CD14-positive monocyte (primary cell): ENCODE data around the gene TREX2. TPM values are rescaled to one million over a fixed set of nuclear protein-coding genes. Genes with fewer than 3 reads are reported as not detected.

Experiments
- DNase-seq, 3 donors: peaks; one replicate each; pipeline ENCODE4 v3.0.0-alpha.2; 2011 to 2022
- H2AFZ ChIP-seq: 2 replicates; pipeline ENCODE4 v1.6.0; 2012; ENCODE audit warnings: mild to moderate bottlenecking, low read depth, low read length, inconsistent platforms; ENCODE audit not compliant: insufficient read depth, poor library complexity, severe bottlenecking
- H3K27ac ChIP-seq, 2 donors: 1 replicate in 1 of 2; 2 replicates in 1 of 2; pipeline ENCODE4 v1.5.1; 2012 to 2013; ENCODE audit warnings: low read length in 2 of 2, control low read depth in 1 of 2, inconsistent platforms in 1 of 2, low read depth in 1 of 2, mild to moderate bottlenecking in 1 of 2
- H3K27me3 ChIP-seq, 2 donors: one replicate each; pipeline versions ENCODE4 v1.6.0 to v1.6.1; 2011 to 2013; ENCODE audit warnings: low read length in 2 of 2; ENCODE audit not compliant: control insufficient read depth in 2 of 2, insufficient read depth in 2 of 2
- H3K36me3 ChIP-seq, 2 donors: replicated peaks in 1 of 2; 1 replicate in 1 of 2; 2 replicates in 1 of 2; pipeline versions ENCODE4 v1.5.1 to v1.6.1; 2012 to 2013; ENCODE audit warnings: low read length in 2 of 2, control low read depth in 1 of 2, inconsistent platforms in 1 of 2, mild to moderate bottlenecking in 1 of 2; ENCODE audit not compliant: insufficient read depth in 2 of 2, control insufficient read depth in 1 of 2
- H3K4me1 ChIP-seq, 2 donors: 1 replicate in 1 of 2; 2 replicates in 1 of 2; pipeline versions ENCODE4 v1.5.1 to v1.6.1; 2012 to 2013; ENCODE audit warnings: low read length in 2 of 2, control low read depth in 1 of 2, inconsistent platforms in 1 of 2, mild to moderate bottlenecking in 1 of 2, moderate library complexity in 1 of 2; ENCODE audit not compliant: insufficient read depth in 2 of 2, control insufficient read depth in 1 of 2
- H3K4me2 ChIP-seq: replicated peaks from 2 replicates; pipeline ENCODE3; 2012; ENCODE audit warnings: low read length, moderate library complexity, mild to moderate bottlenecking; ENCODE audit not compliant: poor library complexity, severe bottlenecking; ENCODE audit errors: extremely low read depth
- H3K4me3 ChIP-seq, 3 experiments: fragments of 200-600 bp in 1 of 3; sonication (generic) in 1 of 3; replicated peaks in 1 of 3; 1 replicate in 2 of 3; 2 replicates in 1 of 3; pipeline ENCODE4 v1.5.1; 2011 to 2013; ENCODE audit warnings: low read length in 3 of 3, mild to moderate bottlenecking in 3 of 3, control low read depth in 2 of 3, low read depth in 2 of 3, inconsistent platforms in 1 of 3, moderate library complexity in 1 of 3
- H3K79me2 ChIP-seq: 2 replicates; pipeline ENCODE4 v1.6.0; 2012; ENCODE audit warnings: mild to moderate bottlenecking, control low read depth, inconsistent platforms, low read length, moderate library complexity; ENCODE audit not compliant: insufficient read depth
- H3K9ac ChIP-seq: 2 replicates; pipeline ENCODE4 v1.6.0; 2017; ENCODE audit warnings: low read length, mild to moderate bottlenecking; ENCODE audit not compliant: insufficient read depth, poor library complexity, severe bottlenecking
- H3K9me3 ChIP-seq, 2 donors: replicated peaks in 1 of 2; 1 replicate in 1 of 2; 2 replicates in 1 of 2; pipeline versions ENCODE4 v1.5.1 to v1.6.1; 2012 to 2013; ENCODE audit warnings: low read length in 2 of 2, control low read depth in 1 of 2; ENCODE audit not compliant: control insufficient read depth in 1 of 2, insufficient read depth in 1 of 2
- H4K20me1 ChIP-seq: 2 replicates; pipeline ENCODE4 v1.6.0; 2012; ENCODE audit warnings: mild to moderate bottlenecking, low read length, control low read depth, moderate library complexity; ENCODE audit not compliant: insufficient read depth
- H3K27ac Mint-ChIP-seq, 7 donors: one replicate each; pipeline ENCODE4 v1.8.0; 2020; ENCODE audit warnings: mild to moderate bottlenecking in 7 of 7, mixed read lengths in 7 of 7, moderate library complexity in 6 of 7, inconsistent platforms in 2 of 7
- H3K27me3 Mint-ChIP-seq, 3 donors: one replicate each; pipeline ENCODE4 v1.8.0; 2021 to 2022; ENCODE audit warnings: low read depth in 3 of 3, mild to moderate bottlenecking in 3 of 3, mixed read lengths in 3 of 3, moderate library complexity in 3 of 3, inconsistent platforms in 1 of 3
- H3K36me3 Mint-ChIP-seq, 2 donors: one replicate each; pipeline ENCODE4 v1.8.0; 2020; ENCODE audit warnings: mixed read lengths in 2 of 2, inconsistent platforms in 1 of 2, mild to moderate bottlenecking in 1 of 2
- H3K4me1 Mint-ChIP-seq: one replicate; pipeline ENCODE4 v1.8.0; 2020; ENCODE audit warnings: mild to moderate bottlenecking, mixed read lengths
- H3K4me3 Mint-ChIP-seq, 2 donors: one replicate each; pipeline ENCODE4 v1.8.0; 2020; ENCODE audit warnings: mild to moderate bottlenecking in 2 of 2, mixed read lengths in 2 of 2, moderate library complexity in 1 of 2
- H3K9me3 Mint-ChIP-seq, 7 donors: one replicate each; pipeline ENCODE4 v1.8.0; 2020 to 2022; ENCODE audit warnings: mixed read lengths in 7 of 7, mild to moderate bottlenecking in 6 of 7, moderate library complexity in 6 of 7, inconsistent platforms in 2 of 7
- WGBS: methylation state at CpG from one replicate; pipeline ENCODE4 v1.1.5; 2013; ENCODE audit warnings: missing lambda C conversion rate; ENCODE audit not compliant: insufficient coverage; 5-methylcytosine and 5-hydroxymethylcytosine counted together
- intact Hi-C, 2 donors: fragments of 100-400 bp; cut with micrococcal nuclease; formaldehyde crosslinking; loops; one replicate each; pipeline versions ENCODE4 v1.15.0 to v1.15.1; 2023
- polyA plus RNA-seq, 3 donors: library from polyadenylated mRNA; depleted of rRNA in 1 of 3; unstranded in 2 of 3; stranded (reverse) in 1 of 3; fragments of 300-500 nt in 2 of 3; fragments of >200 nt in 1 of 3; fragmentation: Illumina TruSeq in 2 of 3; gene quantifications; 1 replicate in 2 of 3; 2 replicates in 1 of 3; pipeline ENCODE4 v1.2.3, GENCODE V29; 2012 to 2021
- TF ChIP-seq, protein P1 (sequence below): fragments of 200-600 bp; IDR thresholded peaks from one replicate; pipeline ENCODE4 v1.8.0; 2022; ENCODE audit warnings: antibody characterized with exemption, mild to moderate bottlenecking

The TREX2 gene
- polyA plus RNA-seq, 3 donors, result 1.5 TPM; not detected in 2

DNA sequence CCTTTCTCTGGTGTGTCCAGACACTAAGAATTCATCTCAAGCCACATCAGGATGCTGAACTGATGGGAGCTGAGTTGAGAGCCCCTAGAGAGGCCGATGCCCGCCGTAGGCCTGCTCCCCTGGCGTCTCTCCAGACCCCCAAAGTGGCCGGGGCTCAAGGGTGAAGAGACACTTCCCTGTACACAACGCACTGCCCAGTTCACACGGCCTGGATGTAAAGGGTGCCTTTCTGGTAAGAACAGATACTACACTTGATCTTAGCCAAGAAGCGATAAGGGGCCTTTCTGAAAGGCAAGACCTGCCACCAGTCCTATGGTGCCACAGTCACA lies 5.1 kb upstream of the TREX2 start:
- TF ChIP-seq, protein P1, sequence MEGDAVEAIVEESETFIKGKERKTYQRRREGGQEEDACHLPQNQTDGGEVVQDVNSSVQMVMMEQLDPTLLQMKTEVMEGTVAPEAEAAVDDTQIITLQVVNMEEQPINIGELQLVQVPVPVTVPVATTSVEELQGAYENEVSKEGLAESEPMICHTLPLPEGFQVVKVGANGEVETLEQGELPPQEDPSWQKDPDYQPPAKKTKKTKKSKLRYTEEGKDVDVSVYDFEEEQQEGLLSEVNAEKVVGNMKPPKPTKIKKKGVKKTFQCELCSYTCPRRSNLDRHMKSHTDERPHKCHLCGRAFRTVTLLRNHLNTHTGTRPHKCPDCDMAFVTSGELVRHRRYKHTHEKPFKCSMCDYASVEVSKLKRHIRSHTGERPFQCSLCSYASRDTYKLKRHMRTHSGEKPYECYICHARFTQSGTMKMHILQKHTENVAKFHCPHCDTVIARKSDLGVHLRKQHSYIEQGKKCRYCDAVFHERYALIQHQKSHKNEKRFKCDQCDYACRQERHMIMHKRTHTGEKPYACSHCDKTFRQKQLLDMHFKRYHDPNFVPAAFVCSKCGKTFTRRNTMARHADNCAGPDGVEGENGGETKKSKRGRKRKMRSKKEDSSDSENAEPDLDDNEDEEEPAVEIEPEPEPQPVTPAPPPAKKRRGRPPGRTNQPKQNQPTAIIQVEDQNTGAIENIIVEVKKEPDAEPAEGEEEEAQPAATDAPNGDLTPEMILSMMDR, result no peak
- Histone ChIP-seq H3K9ac (no peak overlapping the region), H3K27me3 (no peaks in the 10 kb centered on the region), H3K4me1 (no peaks in the 10 kb centered on the region), H3K4me2 (no peak overlapping the region), H4K20me1 (no peaks in the 10 kb centered on the region), H3K27ac (no peak overlapping the region), H3K79me2 (no peaks in the 10 kb centered on the region), H2AFZ (no peak overlapping the region), H3K4me3 (no peak overlapping the region), H3K9me3 (no peaks in the 10 kb centered on the region), H3K36me3 (peaks cover 41 to 47% of the 10 kb centered on the region in 2 donors)
- Mint-ChIP-seq H3K4me1 (no peaks in the 10 kb centered on the region), H3K4me3 (no peak overlapping the region), H3K36me3 (peaks cover 23 to 43% of the 10 kb centered on the region in 2 donors), H3K27me3 (peaks cover 0 to 8% (median 0%) of the 10 kb centered on the region in 3 donors), H3K27ac (no peak overlapping the region), H3K9me3 (no peaks in the 10 kb centered on the region)
- intact Hi-C loops, result no loop called here
- DNase-seq, result no peak
- 95% methylated on average over 4 of the region's 8 CpGs for WGBS

DNA sequence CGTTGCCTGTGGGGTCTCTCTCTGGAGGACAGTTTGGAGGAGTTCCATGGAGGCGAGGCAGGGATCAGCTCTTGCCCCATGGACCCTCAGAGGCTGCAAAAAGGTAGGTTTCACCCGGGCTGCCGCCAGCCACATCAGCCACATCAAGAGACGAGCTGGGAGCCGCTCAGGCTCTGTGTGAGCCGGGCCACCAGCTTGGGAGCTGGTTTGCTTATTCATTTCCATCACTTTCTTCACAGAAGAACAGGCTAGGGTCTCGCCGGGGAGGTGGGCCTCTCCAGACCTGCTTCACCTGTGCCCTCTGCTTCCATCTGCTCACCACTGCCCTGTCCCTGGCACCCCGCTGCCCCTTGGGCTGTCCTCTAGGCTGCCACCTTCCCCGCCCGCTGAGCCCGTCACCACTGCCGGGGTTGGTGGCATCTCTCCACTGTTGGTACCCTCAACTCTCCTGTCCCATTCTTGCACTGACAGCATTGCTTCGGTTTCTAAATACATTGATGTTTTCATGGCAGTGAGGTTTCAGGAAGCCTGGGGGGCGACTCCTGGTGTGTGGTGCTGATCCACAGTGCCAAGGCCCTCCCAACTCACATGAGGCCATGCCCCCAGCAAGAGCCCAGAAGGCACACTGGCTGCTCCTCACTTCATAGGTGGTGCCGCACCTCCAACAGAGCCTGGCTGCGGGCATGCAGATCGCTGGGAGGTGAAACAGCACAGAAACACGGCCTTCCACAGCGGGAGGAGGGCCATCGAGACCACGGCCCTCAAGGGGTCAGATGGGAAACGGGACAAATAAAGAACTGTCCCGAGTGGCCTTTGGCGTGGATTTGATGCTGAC lies 4.5 kb upstream of the TREX2 start:
- H2AFZ ChIP-seq, result no peak overlapping the region
- no peaks in the 10 kb centered on the region for H3K9me3 ChIP-seq
- H4K20me1 ChIP-seq, result no peaks in the 10 kb centered on the region
- no peak overlapping the region for H3K9ac ChIP-seq
- intact Hi-C loops, result no loop called here
- H3K79me2 ChIP-seq, result no peaks in the 10 kb centered on the region
- no peaks in the 10 kb centered on the region for H3K27me3 ChIP-seq
- H3K27me3 Mint-ChIP-seq, result peaks cover 0 to 8% (median 0%) of the 10 kb centered on the region in 3 donors
- DNase-seq, result no peak
- WGBS, result 98% methylated on average over 9 of the region's 26 CpGs
- H3K4me1 Mint-ChIP-seq, result no peaks in the 10 kb centered on the region
- TF ChIP-seq, protein P1, result no peak
- no peak overlapping the region for H3K4me3 Mint-ChIP-seq
- no peak overlapping the region for H3K27ac ChIP-seq
- no peaks in the 10 kb centered on the region for H3K9me3 Mint-ChIP-seq
- peaks cover 22 to 38% of the 10 kb centered on the region in 2 donors for H3K36me3 Mint-ChIP-seq
- peaks cover 36 to 41% of the 10 kb centered on the region in 2 donors for H3K36me3 ChIP-seq
- no peak overlapping the region for H3K4me3 ChIP-seq
- no peak overlapping the region for H3K4me2 ChIP-seq
- no peaks in the 10 kb centered on the region for H3K4me1 ChIP-seq
- H3K27ac Mint-ChIP-seq, result no peak overlapping the region
